Spleen (tissue), 7 donors: ENCODE measurements around the gene LTBP2.

Experiments used
- CTCF ChIP-seq, 11 experiments: fragments of 200-600 bp in 7 of 11; fragments of 450-650 bp in 4 of 11; sonication (generic) in 4 of 11; IDR thresholded peaks in 8 of 11; conservative IDR thresholded peaks in 3 of 11; 1 replicate in 7 of 11; 2 replicates in 4 of 11; pipeline versions ENCODE4 v1.4.0 to v1.8.0; 2016 to 2021; ENCODE audit warnings: antibody characterized with exemption in 11 of 11, inconsistent platforms in 4 of 11, mild to moderate bottlenecking in 1 of 11
- POLR2AphosphoS5 ChIP-seq, 3 donors: sonication (generic); formaldehyde crosslinking; IDR thresholded peaks; one replicate each; pipeline ENCODE4 v1.5.1; 2017; ENCODE audit warnings: antibody characterized with exemption in 3 of 3
- donor health status: DM: no; HTN: no; CAD: no; lungs with moderate emphysema.
- donor health status: DM: no; HTN: no; CAD: no.
- donor health status: DM: no; HTN: no; CAD: no.

GRCh38 chr14:74567646-74568379 is 44.2 kb downstream of the LTBP2 start:
- TF ChIP-seq CTCF (IDR thresholded peaks at IDR 0.05 in 8 of 11, conservative IDR thresholded peaks at IDR 0.05 in 3 of 11) (no peak), POLR2AphosphoS5 (IDR thresholded peaks at IDR 0.05) (no peak)
